HUES48 (cell line): ENCODE results near the gene IRF9.
A peak's percentile ranks its signal among the peaks of the same experiment; 100 is the strongest.

Experiments used
- H3K27ac ChIP-seq: one replicate; pipeline ENCODE4 v1.7.0; 2013; ENCODE audit warnings: low read depth, low read length, inconsistent platforms
- H3K27me3 ChIP-seq: 2 replicates; pipeline ENCODE4 v1.6.1; 2013; ENCODE audit warnings: mild to moderate bottlenecking, low read length; ENCODE audit not compliant: control insufficient read depth, insufficient read depth
- H3K36me3 ChIP-seq: 2 replicates; pipeline ENCODE4 v1.6.1; 2013; ENCODE audit warnings: low read length; ENCODE audit not compliant: control insufficient read depth, insufficient read depth
- H3K4me1 ChIP-seq: 2 replicates; pipeline ENCODE4 v1.6.1; 2013; ENCODE audit warnings: mild to moderate bottlenecking, low read length; ENCODE audit not compliant: control insufficient read depth, insufficient read depth
- H3K4me3 ChIP-seq: 2 replicates; pipeline ENCODE4 v1.5.1; 2013; ENCODE audit warnings: mild to moderate bottlenecking, low read depth, low read length
- H3K9ac ChIP-seq: 2 replicates; pipeline ENCODE4 v1.6.1; 2013; ENCODE audit warnings: mild to moderate bottlenecking, low read depth, low read length, moderate library complexity
- H3K9me3 ChIP-seq: 2 replicates; pipeline ENCODE4 v1.6.1; 2013; ENCODE audit warnings: low read length; ENCODE audit not compliant: control insufficient read depth, insufficient read depth

Gene IRF9, protein sequence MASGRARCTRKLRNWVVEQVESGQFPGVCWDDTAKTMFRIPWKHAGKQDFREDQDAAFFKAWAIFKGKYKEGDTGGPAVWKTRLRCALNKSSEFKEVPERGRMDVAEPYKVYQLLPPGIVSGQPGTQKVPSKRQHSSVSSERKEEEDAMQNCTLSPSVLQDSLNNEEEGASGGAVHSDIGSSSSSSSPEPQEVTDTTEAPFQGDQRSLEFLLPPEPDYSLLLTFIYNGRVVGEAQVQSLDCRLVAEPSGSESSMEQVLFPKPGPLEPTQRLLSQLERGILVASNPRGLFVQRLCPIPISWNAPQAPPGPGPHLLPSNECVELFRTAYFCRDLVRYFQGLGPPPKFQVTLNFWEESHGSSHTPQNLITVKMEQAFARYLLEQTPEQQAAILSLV

GRCh38 chr14:24160850-24161804 lies at the start of gene IRF9:
Gene IRF9, plus strand, starts transcription at chr14:24161265. Its CDS starts 880 bp downstream, at chr14:24162145.
- Histone ChIP-seq H3K27me3 (no peaks in the 10 kb centered on the region), H3K9ac (no peak within 1 kb of the TSS), H3K9me3 (no peaks in the 10 kb centered on the region), H3K4me3 (peak within 1 kb of the TSS; percentile 57), H3K36me3 (peaks cover 63% of the 10 kb centered on the region), H3K4me1 (peaks cover 11% of the 10 kb centered on the region; the same call in 1 of the 2 replicates), H3K27ac (peak within 1 kb of the TSS; percentile 30)

- no peaks in the 10 kb centered on the region for H3K9me3 ChIP-seq
- H3K4me1 ChIP-seq, result no peaks in the 10 kb centered on the region
- H3K9ac ChIP-seq, result peak overlapping the region; percentile 66
- peak overlapping the region; percentile 92 for H3K4me3 ChIP-seq
- H3K36me3 ChIP-seq, result peaks cover 20% of the 10 kb centered on the region
- H3K27me3 ChIP-seq, result no peaks in the 10 kb centered on the region
- H3K27ac ChIP-seq, result peak overlapping the region; percentile 97
Measured at GRCh38 chr14:24113379-24113800, 47.7 kb upstream of the IRF9 start.

- peak overlapping the region; percentile 66 for H3K9ac ChIP-seq
- H3K4me1 ChIP-seq, result no peaks in the 10 kb centered on the region
- H3K4me3 ChIP-seq, result peak overlapping the region; percentile 92
- peaks cover 26% of the 10 kb centered on the region for H3K36me3 ChIP-seq
- H3K9me3 ChIP-seq, result no peaks in the 10 kb centered on the region
- H3K27me3 ChIP-seq, result no peaks in the 10 kb centered on the region
- H3K27ac ChIP-seq, result peak overlapping the region; percentile 97
Measured at GRCh38 chr14:24113801-24114531, 47.1 kb upstream of the IRF9 start.

DNA sequence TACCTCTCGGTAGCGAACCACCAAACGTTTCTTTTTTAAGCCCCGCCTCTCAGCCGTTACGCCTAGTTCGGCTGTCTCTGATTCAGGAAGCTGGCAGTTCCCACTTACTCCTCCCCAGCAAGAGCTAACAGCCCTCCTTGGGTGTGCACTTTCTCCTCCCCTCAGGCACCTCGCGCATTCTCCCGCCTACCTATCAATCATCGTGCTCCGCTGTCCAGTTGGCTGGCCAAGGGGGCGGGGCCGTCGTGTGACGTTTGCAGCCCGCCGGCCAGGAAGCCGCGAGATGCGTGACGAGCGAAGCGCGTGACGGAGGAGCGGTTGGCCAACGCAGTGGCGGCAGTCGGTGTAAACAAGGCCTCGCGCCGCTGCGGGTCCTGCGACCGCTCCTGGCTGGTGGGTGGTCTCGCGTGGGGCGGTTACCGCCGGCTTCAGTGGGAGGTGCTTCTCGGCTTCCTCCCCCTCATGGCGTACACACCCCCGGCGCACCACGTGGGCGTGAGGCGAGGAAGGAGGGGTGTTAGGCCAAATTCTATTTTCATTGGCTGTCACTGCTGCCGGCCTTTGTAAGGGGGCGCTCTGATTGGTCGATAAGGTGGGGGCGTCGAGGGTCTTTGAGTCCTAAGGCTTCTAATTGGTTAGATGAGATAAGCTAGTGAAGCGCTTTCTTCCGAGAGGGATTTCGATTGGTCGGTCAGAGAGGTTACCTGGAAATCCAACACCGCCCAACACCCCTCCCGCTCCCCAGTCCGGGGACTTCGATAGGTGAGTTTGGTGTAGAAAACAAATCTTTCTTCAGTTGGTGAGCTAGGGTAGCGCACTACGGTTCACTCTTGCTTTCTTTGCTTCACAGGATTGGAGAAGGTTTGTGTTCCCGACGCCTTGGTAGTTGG lies 46.3 kb upstream of the IRF9 start, which contains the start of the genes DCAF11 and NRL:
Gene DCAF11 (plus strand): TSS at position 246 of the 890 bp plus-strand sequence. CDS start 818 bp downstream, outside the sequence.
Gene NRL (minus strand): TSS at position 418 of the 890 bp plus-strand sequence. CDS start 32,101 bp downstream, outside the sequence.
- Histone ChIP-seq H3K9me3 (no peaks in the 10 kb centered on the region), H3K27ac (peak within 1 kb of the TSS; percentile 97), H3K4me1 (no peaks in the 10 kb centered on the region), H3K4me3 (peak within 1 kb of the TSS; percentile 92), H3K9ac (peak within 1 kb of the TSS; percentile 91), H3K36me3 (peaks cover 34% of the 10 kb centered on the region), H3K27me3 (no peaks in the 10 kb centered on the region)

GRCh38 chr14:24115422-24116127 lies 45.5 kb upstream of the IRF9 start:
- peak overlapping the region; percentile 92 for H3K4me3 ChIP-seq
- H3K36me3 ChIP-seq, result peaks cover 38% of the 10 kb centered on the region

GRCh38 chr14:24116128-24116814 lies 44.8 kb upstream of the IRF9 start:
- no peak overlapping the region for H3K9ac ChIP-seq
- no peaks in the 10 kb centered on the region for H3K4me1 ChIP-seq
- H3K9me3 ChIP-seq, result no peaks in the 10 kb centered on the region
- no peaks in the 10 kb centered on the region for H3K27me3 ChIP-seq
- H3K36me3 ChIP-seq, result peaks cover 45% of the 10 kb centered on the region
- peak overlapping the region; percentile 92 for H3K4me3 ChIP-seq
- H3K27ac ChIP-seq, result no peak overlapping the region

More at GRCh38 chr14:24115422-24116127, 45.5 kb upstream of the IRF9 start:
- Histone ChIP-seq H3K9me3 (no peaks in the 10 kb centered on the region), H3K27ac (peak overlapping the region; percentile 73), H3K4me1 (no peaks in the 10 kb centered on the region), H3K9ac (peak overlapping the region; percentile 55), H3K27me3 (no peaks in the 10 kb centered on the region)

GRCh38 chr14:24117179-24117578 lies 43.9 kb upstream of the IRF9 start:
- H3K4me1 ChIP-seq, result no peaks in the 10 kb centered on the region
- H3K9me3 ChIP-seq, result no peaks in the 10 kb centered on the region
- no peak overlapping the region for H3K4me3 ChIP-seq
- no peak overlapping the region for H3K9ac ChIP-seq
- H3K36me3 ChIP-seq, result peaks cover 53% of the 10 kb centered on the region
- no peaks in the 10 kb centered on the region for H3K27me3 ChIP-seq
- no peak overlapping the region for H3K27ac ChIP-seq

GRCh38 chr14:24119691-24120090 lies 41.4 kb upstream of the IRF9 start:
- H3K9me3 ChIP-seq, result no peaks in the 10 kb centered on the region
- no peak overlapping the region for H3K4me3 ChIP-seq
- H3K4me1 ChIP-seq, result no peaks in the 10 kb centered on the region
- H3K27ac ChIP-seq, result no peak overlapping the region
- H3K36me3 ChIP-seq, result peaks cover 74% of the 10 kb centered on the region
- H3K9ac ChIP-seq, result no peak overlapping the region
- no peaks in the 10 kb centered on the region for H3K27me3 ChIP-seq

GRCh38 chr14:24121210-24121609 lies 39.9 kb upstream of the IRF9 start:
- Histone ChIP-seq H3K4me1 (no peaks in the 10 kb centered on the region), H3K36me3 (peaks cover 74% of the 10 kb centered on the region), H3K4me3 (no peak overlapping the region), H3K9ac (no peak overlapping the region), H3K27me3 (no peaks in the 10 kb centered on the region), H3K9me3 (no peaks in the 10 kb centered on the region), H3K27ac (no peak overlapping the region)
